Stimulated activated CD4-positive, alpha-beta T cell treated with anti-CD3 and anti-CD28 coated beads, Interleukin-4, amount 100 ng/mL, for 1 hour (primary cell): ENCODE measurements around the gene RASAL3.
A peak's percentile ranks its signal among the peaks of the same experiment; 100 is the strongest.
"Not testable (repeated sequence)": the region's sequence is repeated elsewhere in the genome, so short reads cannot be mapped to it uniquely, and the experiment has no call there.

ENCODE experiments used
- DNase-seq: peaks from one replicate; pipeline ENCODE4 v3.0.0-alpha.2; 2020

RASAL3 gene

DNA sequence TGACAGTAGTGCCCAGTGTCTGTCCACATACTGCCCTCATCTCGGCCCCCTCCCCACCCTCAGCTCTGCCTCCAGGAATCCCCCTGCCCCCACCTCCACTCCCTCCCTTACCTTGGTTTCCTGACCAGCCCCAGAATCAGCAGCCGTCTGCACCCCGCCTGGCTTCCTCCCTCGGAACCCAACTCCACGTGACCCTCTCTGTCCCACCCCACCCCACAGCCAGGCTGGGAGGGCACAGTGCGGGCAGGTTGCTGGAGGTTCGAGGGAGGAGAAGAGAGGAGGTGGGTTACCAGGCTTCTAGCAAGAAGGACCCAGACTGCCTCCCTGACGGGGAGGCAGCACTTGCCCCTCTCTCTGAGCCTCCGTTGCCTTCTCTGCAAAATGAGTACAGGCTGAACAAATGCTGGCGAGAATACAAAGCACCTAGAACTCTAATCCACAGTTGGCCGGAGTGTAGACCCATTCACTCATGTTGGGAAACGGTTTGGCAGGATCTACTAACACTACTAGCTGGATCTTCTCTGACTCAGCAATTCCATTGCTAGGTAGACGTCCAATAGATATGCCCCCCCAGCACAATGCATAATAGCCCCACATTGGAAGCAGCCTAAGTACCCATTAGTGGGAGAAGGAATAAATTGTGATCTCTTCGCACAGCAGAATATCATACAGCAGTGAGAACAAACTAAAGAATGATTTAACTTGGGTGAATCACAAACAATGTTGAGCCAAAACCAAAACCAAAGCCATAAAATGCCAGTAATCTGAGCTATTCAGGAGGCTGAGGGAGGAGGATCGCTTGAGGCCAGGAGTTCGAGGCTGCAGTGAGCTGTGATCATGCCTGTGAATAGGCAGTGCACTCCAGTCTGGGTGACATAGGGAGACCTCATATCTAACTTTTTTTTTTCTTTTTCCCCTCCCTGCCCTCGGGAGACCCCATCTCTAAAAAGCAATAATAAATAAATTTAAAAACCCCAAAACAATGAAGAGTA, at the start of gene RASAL3:
Gene RASAL3 (minus strand): TSS at position 151 of the 992 bp plus-strand sequence. CDS start 186 bp downstream, outside the sequence.
- peak; percentile 56 for DNase-seq

- DNase-seq = no peak
Observed at GRCh38 chr19:15511671-15512424, 47.5 kb upstream of the RASAL3 start.

DNA sequence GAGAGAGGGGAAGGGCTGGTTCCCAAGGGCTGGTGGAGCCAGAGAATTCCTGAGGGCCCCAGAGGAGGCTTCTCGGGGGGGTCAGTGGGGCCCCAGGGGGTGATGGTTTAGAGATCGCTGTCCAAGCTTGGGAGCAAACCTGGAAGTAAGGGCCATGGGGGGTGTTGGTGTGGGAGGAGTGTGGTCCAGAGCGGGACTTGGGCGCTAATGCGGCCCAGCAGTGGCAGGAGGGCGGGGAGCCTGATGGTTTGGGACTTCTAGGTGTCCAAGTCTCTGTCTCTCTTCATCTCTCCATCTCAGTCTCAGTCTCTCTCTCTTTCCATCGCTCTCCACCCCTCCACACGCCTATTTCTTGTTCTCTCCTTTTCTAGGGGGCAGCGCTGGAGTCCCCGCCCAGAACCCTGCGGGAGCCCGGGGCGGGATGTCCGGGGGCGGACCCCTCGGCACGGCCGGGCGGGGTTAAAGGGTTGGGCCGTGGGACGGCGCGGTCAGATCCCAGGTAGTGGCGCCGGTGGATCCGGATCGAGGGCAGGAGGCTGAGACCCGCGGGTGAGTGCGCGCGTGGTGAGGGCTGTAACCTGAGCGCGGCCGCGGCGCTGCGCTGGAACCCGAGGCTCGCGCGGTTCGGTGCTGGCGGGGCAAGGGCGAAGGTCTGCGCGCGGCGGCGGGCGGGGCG, 43.8 kb upstream of the RASAL3 start, which contains the start of gene CYP4F22:
Gene CYP4F22 (plus strand): TSS at position 491 of the 676 bp plus-strand sequence. CDS start 16,812 bp downstream, outside the sequence.
- peak; percentile 15 for DNase-seq

GRCh38 chr19:15507068-15508034, 43.0 kb upstream of the RASAL3 start:
- no peak for DNase-seq

GRCh38 chr19:15506074-15506571, 41.8 kb upstream of the RASAL3 start:
- no peak for DNase-seq

- DNase-seq = no peak
Observed at GRCh38 chr19:15502264-15502663, 37.9 kb upstream of the RASAL3 start.

DNA sequence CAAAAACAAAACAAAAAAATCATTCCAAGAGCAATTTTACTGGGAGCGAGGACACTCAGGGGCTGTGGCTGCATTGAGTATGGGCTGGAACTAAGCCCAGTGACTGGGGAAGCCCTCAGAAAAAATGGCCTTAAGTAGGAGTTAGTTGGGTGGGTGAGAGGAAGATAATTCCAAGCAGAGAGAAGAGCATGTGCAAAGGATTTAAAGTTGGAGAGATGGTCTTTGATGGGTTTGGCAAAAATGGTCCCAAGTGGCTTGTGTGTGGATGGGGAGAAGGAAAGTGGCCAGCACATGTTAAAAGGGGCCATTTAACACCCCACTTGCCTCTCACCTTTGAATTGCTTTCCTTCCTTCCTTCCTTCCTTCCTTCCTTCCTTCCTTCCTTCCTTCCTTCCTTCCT, 37.3 kb upstream of the RASAL3 start:
- DNase-seq = no peak

- DNase-seq = no peak
Observed at GRCh38 chr19:15498910-15499309, 34.6 kb upstream of the RASAL3 start.

- DNase-seq = no peak
Observed at GRCh38 chr19:15498156-15498858, 34.0 kb upstream of the RASAL3 start.

GRCh38 chr19:15495151-15495550, 30.8 kb upstream of the RASAL3 start:
- no peak for DNase-seq

DNA sequence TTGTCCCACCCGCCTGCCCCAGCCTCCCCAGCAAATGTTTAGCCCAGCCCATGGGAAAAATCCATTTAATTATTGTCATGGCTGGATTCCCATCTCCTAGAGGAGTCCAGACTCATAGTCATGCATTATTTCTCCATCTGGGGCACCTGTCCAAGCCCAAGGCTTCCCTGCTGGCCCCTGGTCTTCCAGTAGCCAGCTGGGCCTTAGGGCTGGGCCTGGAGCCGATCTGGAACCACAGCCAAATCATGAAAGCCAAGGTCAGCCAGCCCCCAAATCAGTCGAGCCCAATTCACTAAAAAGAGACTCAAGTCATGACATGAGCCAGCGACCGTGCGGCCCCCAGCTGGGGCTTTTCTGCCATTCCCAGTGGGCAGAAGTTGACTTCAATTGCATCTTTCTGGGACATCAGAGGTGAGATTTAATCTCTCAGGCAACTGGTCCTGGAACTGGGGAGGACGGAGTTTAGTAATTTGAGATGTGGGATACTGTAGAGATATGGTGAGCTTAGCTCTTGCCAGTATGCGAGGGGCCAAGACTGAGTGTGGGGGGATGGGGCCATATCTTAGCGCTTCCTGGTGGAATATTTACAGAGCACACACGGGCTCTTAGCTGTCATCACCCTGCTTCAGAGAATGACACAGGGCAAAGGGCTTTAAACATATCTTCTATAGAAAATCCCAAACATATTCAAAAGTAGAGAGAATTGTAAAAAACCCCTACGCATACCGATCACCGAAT, 24.3 kb upstream of the RASAL3 start:
- no peak for DNase-seq

DNA sequence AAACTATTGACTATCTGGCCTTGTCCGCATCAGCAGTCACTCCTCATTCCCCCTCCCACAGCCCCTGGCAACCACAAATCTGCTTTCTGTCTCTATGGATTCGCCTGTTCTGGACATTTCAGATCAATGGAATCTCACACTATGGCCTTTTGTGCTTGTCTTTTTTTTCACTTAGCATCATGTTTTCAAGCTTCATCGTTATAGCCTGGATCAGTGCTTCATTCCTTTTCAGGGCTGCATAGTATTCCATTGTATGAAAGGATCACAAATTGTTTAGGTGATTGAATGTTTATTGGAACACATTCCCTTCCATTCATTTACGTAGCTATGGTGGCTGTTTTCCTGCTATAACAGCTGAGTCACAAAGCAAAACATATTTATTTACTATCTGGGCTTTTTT, 22.7 kb upstream of the RASAL3 start:
- no peak for DNase-seq

DNA sequence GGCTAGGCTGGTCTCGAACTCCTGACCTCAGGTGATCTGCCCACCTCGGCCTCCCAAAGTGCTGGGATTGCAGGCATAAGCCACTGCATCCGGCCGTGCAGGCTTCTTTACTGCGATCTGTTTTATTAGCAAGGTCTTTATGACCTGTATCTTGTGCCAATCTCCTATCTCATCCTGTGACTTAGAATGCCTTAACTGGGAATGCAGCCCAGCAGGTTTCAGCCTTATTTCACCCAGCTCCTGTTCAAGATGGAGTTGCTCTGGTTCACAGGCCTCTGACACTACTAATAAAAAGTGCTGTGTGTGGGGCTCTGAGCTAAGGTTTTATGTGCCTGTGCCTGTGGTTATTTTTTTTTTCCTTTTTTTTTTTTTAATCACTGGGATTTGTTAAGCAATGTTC, 21.4 kb upstream of the RASAL3 start:
- DNase-seq = not testable (repeated sequence)

DNA sequence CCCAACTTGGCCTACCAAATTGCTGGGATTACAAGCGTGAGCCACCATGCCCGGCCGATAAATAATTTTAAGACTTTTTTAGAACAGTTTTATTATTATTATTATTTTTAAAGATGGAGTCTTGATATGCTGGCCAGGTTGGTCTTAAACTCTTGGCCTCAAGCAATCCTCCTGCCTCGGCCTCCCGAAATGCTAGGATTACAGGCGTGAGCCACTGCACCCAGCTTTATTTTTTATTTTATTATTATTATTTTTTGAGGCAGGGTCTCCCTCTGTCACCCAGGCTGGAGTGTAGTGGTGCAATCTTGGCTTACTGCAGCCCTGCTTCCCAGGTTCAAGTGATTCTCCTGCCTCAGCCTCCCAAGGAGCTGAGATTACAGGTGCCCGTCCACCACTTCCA, 16.7 kb upstream of the RASAL3 start:
- not testable (repeated sequence) for DNase-seq

- no peak for DNase-seq
Observed at GRCh38 chr19:15479391-15480345, 15.3 kb upstream of the RASAL3 start, which contains the start of gene PGLYRP2. TSS of gene PGLYRP2 (minus strand) at chr19:15479501. CDS start at chr19:15479371, 130 bp downstream.

GRCh38 chr19:15476325-15476724, 12.0 kb upstream of the RASAL3 start:
- DNase-seq = no peak

- DNase-seq = no peak
Observed at GRCh38 chr19:15475611-15476010, 11.3 kb upstream of the RASAL3 start.

GRCh38 chr19:15475169-15475568, 10.8 kb upstream of the RASAL3 start:
- DNase-seq = no peak

DNA sequence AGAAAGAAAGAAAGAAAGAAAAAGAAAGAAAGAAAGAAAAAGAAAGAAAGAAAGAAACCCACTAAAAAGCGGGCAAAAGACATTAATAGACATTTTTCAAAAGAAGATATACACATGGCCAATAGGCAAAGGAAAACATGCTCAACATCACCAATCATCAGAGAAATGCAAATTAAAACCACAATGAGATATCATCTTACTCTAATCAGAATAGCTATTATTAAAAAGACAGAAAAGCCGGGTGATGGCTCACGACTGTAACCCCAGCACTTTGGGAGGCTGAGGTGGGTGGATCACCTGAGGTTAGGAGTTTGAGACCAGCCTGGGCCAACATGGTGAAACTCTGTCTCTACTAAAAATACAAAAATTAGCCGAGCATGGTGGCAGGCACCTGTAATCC, 9.5 kb upstream of the RASAL3 start:
- DNase-seq = not testable (repeated sequence)
